Measurements from ENCODE around the gene PNMA8A.

- no peak for TF ChIP-seq POLR2AphosphoS5 (IDR thresholded peaks at IDR 0.05; ENCODE audit: low read depth, low read length)
- no peak for TF ChIP-seq SIN3A (IDR thresholded peaks at IDR 0.05; ENCODE audit: borderline replicate concordance, insufficient read depth, low read length)
- TF ChIP-seq FOXP2 (optimal IDR thresholded peaks at IDR 0.05; ENCODE audit: borderline replicate concordance, extremely low read depth, extremely low read length, insufficient read depth) = no peak
- TF ChIP-seq REST (IDR thresholded peaks at IDR 0.05; ENCODE audit: insufficient read depth in 1 of 2, low read depth in 2 of 2, low read length in 2 of 2) = no peak
These were observed 7.1 kb upstream of the PNMA8A start for GRCh38 chr19:46478356-46478986.
